Measurements from ENCODE around the gene SOX6. TPM values are rescaled to one million over a fixed set of nuclear protein-coding genes. Genes with fewer than 3 reads are reported as not detected.

SOX6 gene
- 18.4 and 22.0 TPM in 2 replicates for total RNA-seq (2022)
- percentile 69 among the genes with signal in this experiment for Bru-seq, nascent RNA
- percentile 48 among the genes with signal in this experiment for BruChase-seq, experiment 1, labeled RNA remaining after a 6-hour chase
- BruChase-seq, experiment 2, labeled RNA remaining after a 2-hour chase = percentile 47 among the genes with signal in this experiment
- long read RNA-seq, partial matches to known transcripts = 0 of 7 reads
- long read RNA-seq, other reads (novel, unspliced or antisense) = 7 of 7 reads

DNA sequence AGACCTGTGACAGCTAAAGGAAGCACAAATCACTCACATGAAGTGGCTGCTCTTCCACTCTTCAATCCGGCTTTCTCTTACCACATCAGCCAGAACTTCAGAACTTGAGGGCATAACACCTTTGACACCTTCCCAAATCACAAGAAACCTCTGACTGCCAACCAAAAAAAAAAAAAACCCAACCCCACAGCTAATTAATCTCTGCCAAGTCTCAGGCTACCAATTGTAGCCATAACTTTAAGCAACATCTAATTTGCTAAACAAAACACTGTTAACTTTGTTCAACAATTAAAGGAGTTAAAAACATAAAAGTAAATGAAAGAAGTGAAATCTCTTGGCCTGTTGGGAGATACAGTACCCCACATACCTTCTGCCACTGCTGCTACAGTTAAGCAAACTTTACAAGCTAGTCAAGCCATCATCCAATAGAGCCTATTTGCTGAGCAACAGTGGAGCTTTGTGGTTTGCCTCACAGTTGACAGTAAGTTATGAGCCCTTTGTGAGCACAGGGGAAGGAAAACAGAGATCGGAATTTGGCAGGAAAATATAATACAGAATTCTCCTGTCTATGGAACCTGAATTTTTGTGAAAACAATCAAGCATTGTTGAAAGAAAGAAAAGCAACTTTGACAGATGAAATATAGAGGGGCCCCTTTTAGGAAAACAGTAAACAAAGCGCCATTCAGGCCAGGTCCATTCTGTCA is at the start of gene SOX6:
SOX6 (minus strand) TSS at position 490 of the 704 bp plus-strand sequence. CDS start 15,298 bp downstream, outside the sequence.
- Mint-ChIP-seq H3K4me1 (ENCODE audit: low read depth, unreplicated experiment) (peaks cover 15% of the 10 kb centered on the region), H3K4me3 (ENCODE audit: low read depth, unreplicated experiment) (no peak within 1 kb of the TSS), H3K27ac (ENCODE audit: unreplicated experiment) (no peak within 1 kb of the TSS), H3K36me3 (ENCODE audit: insufficient read depth, unreplicated experiment) (no peaks in the 10 kb centered on the region), H3K27me3 (ENCODE audit: unreplicated experiment) (no peaks in the 10 kb centered on the region), H3K9me3 (ENCODE audit: low read depth, unreplicated experiment) (no peaks in the 10 kb centered on the region)
- BruUV-seq (replicated peaks) = no TSS peak
- DNase-seq = peak; percentile 14
- TF ChIP-seq CTCF (IDR thresholded peaks at IDR 0.05; ENCODE audit: unreplicated experiment) = no peak
- CTCF ChIA-PET = interaction anchor here (0.9 kb wide), 1 partner anchor 8 kb away, joined by 3 read pairs; no protein-coding TSS in a partner anchor
- intact Hi-C loops (cut with micrococcal nuclease; ENCODE audit: unreplicated experiment) = no loop called here

DNA sequence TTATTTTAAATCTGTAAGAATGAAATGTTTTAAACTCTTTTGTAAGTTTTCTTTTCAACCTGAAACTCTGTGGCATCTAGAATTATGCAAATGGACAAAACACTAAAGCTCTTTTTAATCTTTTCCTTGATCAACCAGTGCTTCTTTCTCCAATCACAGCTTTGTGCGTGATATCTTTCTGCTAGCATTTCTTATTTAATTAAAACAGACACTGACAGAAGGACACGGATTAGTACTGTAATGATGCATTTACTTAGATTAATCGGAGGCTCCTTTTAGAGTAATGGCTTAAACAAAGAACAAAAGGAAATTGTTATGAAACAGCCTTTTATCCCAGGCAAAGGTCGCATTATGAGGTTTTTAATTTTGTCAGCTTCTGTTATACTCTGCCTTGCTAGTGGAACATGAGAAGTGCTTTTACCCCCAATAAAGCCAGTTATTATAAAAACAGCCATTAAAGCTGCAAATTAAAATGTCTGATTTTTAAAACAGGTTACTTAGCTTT is 48.5 kb upstream of the SOX6 start:
- H3K27ac Mint-ChIP-seq (ENCODE audit: unreplicated experiment) = no peak overlapping the region
- H3K36me3 Mint-ChIP-seq (ENCODE audit: insufficient read depth, unreplicated experiment) = no peaks in the 10 kb centered on the region
- CTCF ChIA-PET = no interaction called here
- no TSS peak for BruUV-seq (replicated peaks)
- no peak overlapping the region for H3K4me3 Mint-ChIP-seq (ENCODE audit: low read depth, unreplicated experiment)
- intact Hi-C loops (cut with micrococcal nuclease; ENCODE audit: unreplicated experiment) = no loop called here
- no peak for TF ChIP-seq CTCF (IDR thresholded peaks at IDR 0.05; ENCODE audit: unreplicated experiment)
- H3K27me3 Mint-ChIP-seq (ENCODE audit: unreplicated experiment) = no peaks in the 10 kb centered on the region
- peaks cover 32% of the 10 kb centered on the region for H3K4me1 Mint-ChIP-seq (ENCODE audit: low read depth, unreplicated experiment)
- DNase-seq = no peak
- no peaks in the 10 kb centered on the region for H3K9me3 Mint-ChIP-seq (ENCODE audit: low read depth, unreplicated experiment)

GRCh38 chr11:16403851-16404250 is 47.5 kb upstream of the SOX6 start:
- Mint-ChIP-seq H3K9me3 (ENCODE audit: low read depth, unreplicated experiment) (no peaks in the 10 kb centered on the region), H3K36me3 (ENCODE audit: insufficient read depth, unreplicated experiment) (no peaks in the 10 kb centered on the region), H3K4me1 (ENCODE audit: low read depth, unreplicated experiment) (peaks cover 32% of the 10 kb centered on the region), H3K4me3 (ENCODE audit: low read depth, unreplicated experiment) (no peak overlapping the region), H3K27me3 (ENCODE audit: unreplicated experiment) (no peaks in the 10 kb centered on the region), H3K27ac (ENCODE audit: unreplicated experiment) (no peak overlapping the region)
- TF ChIP-seq CTCF (IDR thresholded peaks at IDR 0.05; ENCODE audit: unreplicated experiment) = no peak
- no peak for DNase-seq
- BruUV-seq (replicated peaks) = no TSS peak
- intact Hi-C loops (cut with micrococcal nuclease; ENCODE audit: unreplicated experiment) = no loop called here
- CTCF ChIA-PET = no interaction called here

GRCh38 chr11:16403448-16403803 is 47.1 kb upstream of the SOX6 start:
- Mint-ChIP-seq H3K9me3 (ENCODE audit: low read depth, unreplicated experiment) (no peaks in the 10 kb centered on the region), H3K27ac (ENCODE audit: unreplicated experiment) (no peak overlapping the region), H3K4me3 (ENCODE audit: low read depth, unreplicated experiment) (no peak overlapping the region), H3K27me3 (ENCODE audit: unreplicated experiment) (no peaks in the 10 kb centered on the region), H3K4me1 (ENCODE audit: low read depth, unreplicated experiment) (peaks cover 32% of the 10 kb centered on the region), H3K36me3 (ENCODE audit: insufficient read depth, unreplicated experiment) (no peaks in the 10 kb centered on the region)
- no TSS peak for BruUV-seq (replicated peaks)
- no peak for DNase-seq
- CTCF ChIA-PET = no interaction called here
- no peak for TF ChIP-seq CTCF (IDR thresholded peaks at IDR 0.05; ENCODE audit: unreplicated experiment)
- intact Hi-C loops (cut with micrococcal nuclease; ENCODE audit: unreplicated experiment) = no loop called here

Data from Calu3 (cell line).